GM19025 (cell line): ENCODE results near the gene BACE2.
"Not testable (repeated sequence)": the region's sequence is repeated elsewhere in the genome, so short reads cannot be mapped to it uniquely, and the experiment has no call there.

ENCODE experiments used
- ATAC-seq: cut with Tn5 transposase; IDR thresholded peaks from one replicate; pipeline ENCODE4 v1.9.1; 2021; ENCODE audit warnings: mild to moderate bottlenecking, low read depth, moderate library complexity; ENCODE audit not compliant: unreplicated experiment

Gene BACE2

GRCh38 chr21:41232013-41232412 lies 64.1 kb downstream of the BACE2 start:
- ATAC-seq: no peak

DNA sequence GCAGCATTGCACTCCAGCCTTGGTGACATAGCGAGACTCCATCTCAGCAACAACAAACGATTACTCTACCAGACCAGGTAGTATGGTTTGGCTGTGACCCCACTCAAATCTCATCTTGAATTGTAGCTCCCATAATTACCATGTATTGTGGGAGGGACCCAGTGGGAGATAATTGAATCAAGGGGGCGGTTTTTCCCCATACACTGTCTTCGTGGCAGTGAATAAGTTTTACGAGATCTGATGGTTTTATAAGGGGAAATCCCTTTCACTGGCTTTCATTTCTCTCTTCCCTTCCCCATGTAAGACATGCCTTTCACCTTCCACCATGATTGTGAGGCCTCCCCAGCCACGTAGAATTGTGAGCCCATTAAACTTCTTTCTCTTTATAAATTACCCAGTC lies 66.0 kb downstream of the BACE2 start:
- no peak for ATAC-seq

- ATAC-seq: no peak
These were observed 66.6 kb downstream of the BACE2 start for GRCh38 chr21:41234569-41234968.

DNA sequence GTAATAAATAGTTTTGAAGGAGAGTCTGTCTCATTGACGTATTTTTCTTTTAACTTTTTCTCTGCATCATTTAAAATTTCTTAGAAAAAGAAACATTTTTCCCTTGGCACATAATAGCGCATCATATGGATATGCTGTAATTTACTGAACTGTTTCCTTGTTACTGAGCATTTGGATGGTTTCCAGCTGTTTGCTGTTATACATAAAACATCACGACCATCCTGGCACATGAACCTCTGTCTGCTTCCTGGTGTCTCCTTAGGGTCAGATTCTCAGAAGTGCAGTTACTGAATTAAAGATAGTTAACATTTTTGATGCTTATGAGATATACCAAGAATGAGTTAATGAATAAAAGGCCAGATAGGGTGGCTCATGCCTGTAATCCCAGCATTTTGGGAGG lies 67.2 kb downstream of the BACE2 start:
- no peak for ATAC-seq

DNA sequence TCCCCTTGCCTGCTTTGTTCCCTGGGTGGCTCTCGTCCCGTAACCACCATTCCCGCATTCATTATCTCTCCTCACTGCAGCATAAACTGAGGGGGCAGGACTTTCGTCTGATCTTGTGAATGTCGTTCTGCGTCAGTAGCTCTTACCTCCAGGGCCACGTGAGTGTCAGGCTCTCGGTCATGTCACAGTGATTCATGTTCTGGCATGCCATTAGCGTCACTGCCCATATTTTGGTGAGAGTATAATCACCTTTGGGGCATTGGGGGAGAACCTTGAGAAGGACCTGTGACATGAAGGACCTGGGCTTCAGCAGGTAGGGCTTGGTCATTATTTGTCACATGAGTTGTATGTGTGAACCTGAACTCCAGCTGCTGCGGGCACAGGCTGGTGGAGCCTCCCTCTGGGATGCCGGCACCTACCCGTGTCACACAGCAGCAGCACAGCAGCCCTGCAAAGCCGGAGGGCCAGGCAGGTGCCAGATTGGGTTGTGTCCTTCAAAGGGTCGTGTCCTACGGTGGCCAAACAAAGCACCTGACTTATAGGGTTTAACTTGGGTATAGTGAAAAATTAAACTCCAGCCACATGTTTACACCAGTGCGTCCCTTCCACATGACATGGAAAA lies 68.5 kb downstream of the BACE2 start:
- no peak for ATAC-seq

- not testable (repeated sequence) for ATAC-seq
These were observed 70.3 kb downstream of the BACE2 start for GRCh38 chr21:41238081-41238796.

GRCh38 chr21:41240040-41240439 lies 72.1 kb downstream of the BACE2 start:
- no peak for ATAC-seq

- no peak for ATAC-seq
These were observed 73.4 kb downstream of the BACE2 start for GRCh38 chr21:41241341-41241740.

GRCh38 chr21:41242238-41242829 lies 74.4 kb downstream of the BACE2 start:
- no peak for ATAC-seq

- no peak for ATAC-seq
These were observed 75.1 kb downstream of the BACE2 start for GRCh38 chr21:41243107-41243506.

- ATAC-seq: not testable (repeated sequence)
These were observed 76.4 kb downstream of the BACE2 start for GRCh38 chr21:41244266-41244880.

DNA sequence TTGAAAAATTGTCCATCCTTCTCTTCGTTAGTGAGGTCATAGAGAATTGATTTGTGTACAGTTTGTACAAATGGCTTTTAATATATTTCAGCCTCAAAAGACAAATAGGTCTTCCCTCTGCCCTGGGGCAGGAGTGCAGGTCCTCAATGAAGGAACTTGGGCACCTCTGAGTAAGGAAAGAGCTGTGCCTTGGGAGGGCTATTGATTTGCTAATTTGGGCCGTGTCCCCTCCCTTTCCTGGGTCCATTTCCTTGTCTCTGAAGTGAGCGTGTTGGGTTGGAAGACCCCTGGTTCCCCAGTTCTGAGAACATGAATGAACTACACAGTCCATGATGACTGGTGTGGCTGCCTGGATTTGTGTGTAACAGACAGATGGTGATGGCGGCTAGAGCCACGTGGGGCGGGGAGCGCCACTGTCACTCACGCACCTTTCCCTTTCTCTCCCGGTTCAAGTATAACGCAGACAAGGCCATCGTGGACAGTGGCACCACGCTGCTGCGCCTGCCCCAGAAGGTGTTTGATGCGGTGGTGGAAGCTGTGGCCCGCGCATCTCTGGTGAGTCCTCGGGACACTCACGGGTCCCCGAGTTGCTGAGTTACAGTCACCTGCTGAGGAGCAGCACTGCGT lies 77.7 kb downstream of the BACE2 start:
- ATAC-seq: no peak

DNA sequence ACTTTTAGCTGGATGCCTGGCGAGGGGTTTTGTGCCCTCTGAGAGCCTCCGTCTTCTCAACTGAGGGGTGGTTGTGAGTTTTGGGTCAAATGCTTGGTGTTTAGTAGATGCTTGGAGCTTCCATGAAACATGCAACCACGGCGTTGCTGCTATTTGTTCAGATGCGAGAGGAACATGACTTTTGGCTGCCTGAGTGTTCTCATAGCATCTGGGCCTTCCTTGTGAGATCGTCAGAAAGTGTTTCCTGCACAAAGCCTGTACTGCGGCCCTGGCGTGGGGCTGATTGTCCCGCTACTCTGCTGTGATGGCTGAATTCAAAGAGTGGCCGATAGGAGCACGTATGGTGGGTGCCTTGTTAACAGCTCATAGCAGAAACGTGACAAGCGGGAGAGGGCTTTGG lies 78.8 kb downstream of the BACE2 start:
- ATAC-seq: no peak

GRCh38 chr21:41247561-41248545 lies 79.9 kb downstream of the BACE2 start:
- no peak for ATAC-seq

GRCh38 chr21:41249476-41249875 lies 81.5 kb downstream of the BACE2 start:
- no peak for ATAC-seq

DNA sequence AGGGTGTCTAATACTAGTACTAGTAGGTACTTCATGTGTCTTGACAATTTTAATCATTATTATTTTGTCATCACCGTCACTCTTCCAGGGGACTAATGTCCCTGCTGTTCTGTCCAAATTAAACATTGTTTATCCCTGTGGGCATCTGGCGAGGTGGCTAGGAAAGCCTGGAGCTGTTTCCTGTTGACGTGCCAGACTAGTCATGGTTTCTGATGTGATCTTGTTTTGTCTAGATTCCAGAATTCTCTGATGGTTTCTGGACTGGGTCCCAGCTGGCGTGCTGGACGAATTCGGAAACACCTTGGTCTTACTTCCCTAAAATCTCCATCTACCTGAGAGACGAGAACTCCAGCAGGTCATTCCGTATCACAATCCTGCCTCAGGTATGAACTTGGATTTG lies 82.6 kb downstream of the BACE2 start:
- ATAC-seq: no peak

DNA sequence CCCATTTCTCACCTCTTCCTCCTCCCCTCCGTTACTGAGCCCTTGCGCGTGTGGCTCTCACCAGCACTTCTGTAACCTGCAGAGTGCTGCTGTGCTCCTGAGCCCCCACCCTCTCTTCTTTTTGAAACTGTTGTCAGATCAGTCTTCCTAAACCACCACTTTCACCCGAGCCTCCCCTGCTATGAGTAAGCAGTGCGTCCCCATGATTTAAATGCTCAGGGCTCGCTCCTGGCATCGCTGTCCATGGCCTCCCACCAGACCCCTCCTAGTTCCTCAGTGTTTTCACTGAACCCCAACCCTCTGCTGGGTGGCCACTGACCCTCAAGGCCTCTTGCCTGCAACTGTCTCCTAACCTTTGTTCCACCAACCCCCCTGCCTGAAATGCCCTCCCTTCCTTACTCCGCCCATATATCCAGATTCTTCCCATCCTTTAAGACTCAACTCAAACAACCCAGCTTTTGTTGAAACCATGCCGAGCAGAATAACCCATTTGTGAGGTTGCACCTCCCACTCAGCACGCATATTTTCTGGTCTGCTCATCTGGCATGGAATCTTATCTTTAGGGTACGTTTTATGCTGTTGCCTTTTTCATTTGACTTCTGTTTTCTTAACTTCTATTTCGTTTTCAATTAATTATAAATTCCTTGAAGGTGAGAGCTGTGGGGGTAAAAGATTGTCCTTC lies 84.1 kb downstream of the BACE2 start:
- no peak for ATAC-seq

DNA sequence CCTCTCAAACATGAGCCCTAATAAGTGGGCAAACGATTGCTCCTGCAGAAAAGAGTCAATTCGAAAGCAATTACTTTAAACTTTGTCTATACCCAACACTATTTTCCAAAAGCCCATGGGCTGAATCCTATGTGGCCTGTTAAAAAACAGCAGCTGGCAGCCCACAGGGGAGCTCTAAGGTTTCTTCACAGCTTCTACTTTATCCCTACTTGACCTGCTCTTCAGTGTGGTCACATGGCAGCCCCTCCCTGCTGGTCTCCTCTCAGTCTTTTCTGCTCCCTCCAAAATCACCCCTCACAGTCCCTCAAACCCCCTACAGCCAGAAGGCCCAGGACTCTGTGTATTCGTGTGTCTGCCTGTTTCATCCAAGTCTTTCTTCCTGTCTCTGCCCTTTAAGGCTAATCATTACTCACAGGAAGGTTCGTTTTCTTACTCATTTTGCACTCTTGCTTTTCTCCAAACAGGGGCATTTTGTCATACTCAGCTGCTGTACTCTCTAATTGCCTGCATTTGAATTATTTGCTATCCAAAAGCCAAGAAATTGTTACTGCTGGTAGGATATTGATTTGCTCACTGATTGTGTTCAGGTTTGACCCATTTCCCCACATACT lies 86.2 kb downstream of the BACE2 start:
- ATAC-seq: no peak

- no peak for ATAC-seq
These were observed 87.2 kb downstream of the BACE2 start for GRCh38 chr21:41255190-41255589.
